T-helper 2 cell treated with Interferon-gamma antibody and Interleukin-4, amounts not matched to agents 5 μg/mL and 100 μg/mL, for 36 hours (primary cell): ENCODE results near the gene DNAJB6.
"Not testable (repeated sequence)": the region's sequence is repeated elsewhere in the genome, so short reads cannot be mapped to it uniquely, and the experiment has no call there.

ENCODE experiments used
- DNase-seq: peaks from one replicate; pipeline ENCODE4 v3.0.0; 2021; ENCODE audit warnings: low spot score
- H3K27ac Mint-ChIP-seq: one replicate; pipeline ENCODE4 v1.8.0; 2021; ENCODE audit warnings: mild to moderate bottlenecking, mixed read lengths
- H3K27me3 Mint-ChIP-seq: one replicate; pipeline ENCODE4 v1.8.0; 2021; ENCODE audit warnings: low read depth, mixed read lengths
- H3K36me3 Mint-ChIP-seq: one replicate; pipeline ENCODE4 v1.8.0; 2021; ENCODE audit warnings: low read depth, mixed read lengths
- H3K4me1 Mint-ChIP-seq: one replicate; pipeline ENCODE4 v1.8.0; 2021; ENCODE audit warnings: low read depth, mixed read lengths
- H3K4me3 Mint-ChIP-seq: one replicate; pipeline ENCODE4 v1.8.0; 2022; ENCODE audit warnings: mild to moderate bottlenecking, moderate library complexity, mixed read lengths
- H3K9me3 Mint-ChIP-seq: one replicate; pipeline ENCODE4 v1.8.0; 2021; ENCODE audit warnings: mixed read lengths

Gene DNAJB6

GRCh38 chr7:157306846-157307838, 29.7 kb upstream of the DNAJB6 start:
- H3K9me3 Mint-ChIP-seq = no peaks in the 10 kb centered on the region
- no peaks in the 10 kb centered on the region for H3K36me3 Mint-ChIP-seq
- no peaks in the 10 kb centered on the region for H3K27me3 Mint-ChIP-seq
- no peak overlapping the region for H3K4me3 Mint-ChIP-seq
- H3K4me1 Mint-ChIP-seq = peaks cover 35% of the 10 kb centered on the region
- H3K27ac Mint-ChIP-seq = no peak overlapping the region
- no peak for DNase-seq

- Mint-ChIP-seq H3K9me3 (no peaks in the 10 kb centered on the region), H3K27ac (no peak overlapping the region), H3K27me3 (no peaks in the 10 kb centered on the region), H3K4me3 (no peak overlapping the region), H3K4me1 (peaks cover 25% of the 10 kb centered on the region), H3K36me3 (no peaks in the 10 kb centered on the region)
- DNase-seq = no peak
Measured at GRCh38 chr7:157309988-157310668, 26.7 kb upstream of the DNAJB6 start.

GRCh38 chr7:157310676-157311185, 26.1 kb upstream of the DNAJB6 start:
- DNase-seq = no peak
- Mint-ChIP-seq H3K36me3 (no peaks in the 10 kb centered on the region), H3K9me3 (no peaks in the 10 kb centered on the region), H3K27me3 (no peaks in the 10 kb centered on the region), H3K27ac (no peak overlapping the region), H3K4me1 (peaks cover 25% of the 10 kb centered on the region), H3K4me3 (no peak overlapping the region)

GRCh38 chr7:157312941-157313340, 23.9 kb upstream of the DNAJB6 start:
- Mint-ChIP-seq H3K9me3 (no peaks in the 10 kb centered on the region), H3K27me3 (no peaks in the 10 kb centered on the region), H3K36me3 (no peaks in the 10 kb centered on the region), H3K27ac (no peak overlapping the region), H3K4me3 (no peak overlapping the region), H3K4me1 (peaks cover 11% of the 10 kb centered on the region)
- no peak for DNase-seq

GRCh38 chr7:157313645-157314044, 23.2 kb upstream of the DNAJB6 start:
- DNase-seq = no peak
- H3K27ac Mint-ChIP-seq = no peak overlapping the region
- no peaks in the 10 kb centered on the region for H3K9me3 Mint-ChIP-seq
- peaks cover 16% of the 10 kb centered on the region for H3K4me1 Mint-ChIP-seq
- no peaks in the 10 kb centered on the region for H3K36me3 Mint-ChIP-seq
- H3K4me3 Mint-ChIP-seq = no peak overlapping the region
- H3K27me3 Mint-ChIP-seq = no peaks in the 10 kb centered on the region

- Mint-ChIP-seq H3K27ac (peak overlapping the region; percentile 63), H3K4me1 (peaks cover 9% of the 10 kb centered on the region), H3K27me3 (no peaks in the 10 kb centered on the region), H3K4me3 (no peak overlapping the region), H3K9me3 (no peaks in the 10 kb centered on the region), H3K36me3 (no peaks in the 10 kb centered on the region)
- DNase-seq = peak; percentile 31
Measured at GRCh38 chr7:157318015-157318706, 18.6 kb upstream of the DNAJB6 start.

- H3K27me3 Mint-ChIP-seq = peaks cover 5% of the 10 kb centered on the region
- no peak for DNase-seq
- H3K27ac Mint-ChIP-seq = no peak overlapping the region
- H3K4me1 Mint-ChIP-seq = peaks cover 9% of the 10 kb centered on the region
- H3K4me3 Mint-ChIP-seq = no peak overlapping the region
- no peaks in the 10 kb centered on the region for H3K9me3 Mint-ChIP-seq
- H3K36me3 Mint-ChIP-seq = no peaks in the 10 kb centered on the region
Measured at GRCh38 chr7:157320608-157320980, 16.2 kb upstream of the DNAJB6 start.

- Mint-ChIP-seq H3K4me1 (peaks cover 6% of the 10 kb centered on the region), H3K27me3 (peaks cover 5% of the 10 kb centered on the region), H3K36me3 (no peaks in the 10 kb centered on the region), H3K27ac (no peak overlapping the region), H3K4me3 (no peak overlapping the region), H3K9me3 (no peaks in the 10 kb centered on the region)
- DNase-seq = no peak
Measured at GRCh38 chr7:157323401-157323800, 13.4 kb upstream of the DNAJB6 start.

GRCh38 chr7:157329447-157329846, 7.4 kb upstream of the DNAJB6 start:
- Mint-ChIP-seq H3K4me1 (no peaks in the 10 kb centered on the region), H3K36me3 (peaks cover 1% of the 10 kb centered on the region), H3K27me3 (peaks cover 31% of the 10 kb centered on the region), H3K4me3 (no peak overlapping the region), H3K27ac (no peak overlapping the region), H3K9me3 (no peaks in the 10 kb centered on the region)
- no peak for DNase-seq

GRCh38 chr7:157330567-157330966, 6.2 kb upstream of the DNAJB6 start:
- not testable (repeated sequence) for H3K9me3 Mint-ChIP-seq

GRCh38 chr7:157331049-157331448, 5.8 kb upstream of the DNAJB6 start:
- not testable (repeated sequence) for H3K4me1 Mint-ChIP-seq, H3K9me3 Mint-ChIP-seq, H3K36me3 Mint-ChIP-seq, H3K27ac Mint-ChIP-seq, H3K4me3 Mint-ChIP-seq, DNase-seq
- peaks cover 33% of the 10 kb centered on the region for H3K27me3 Mint-ChIP-seq

More at GRCh38 chr7:157330567-157330966, 6.2 kb upstream of the DNAJB6 start:
- not testable (repeated sequence) for H3K4me3 Mint-ChIP-seq, H3K4me1 Mint-ChIP-seq, DNase-seq, H3K27ac Mint-ChIP-seq, H3K36me3 Mint-ChIP-seq
- peaks cover 32% of the 10 kb centered on the region for H3K27me3 Mint-ChIP-seq

- no peak for DNase-seq
- H3K27ac Mint-ChIP-seq = peak overlapping the region; percentile 49
- H3K27me3 Mint-ChIP-seq = peaks cover 33% of the 10 kb centered on the region
- H3K4me1 Mint-ChIP-seq = peaks cover 19% of the 10 kb centered on the region
- peak overlapping the region; percentile 89 for H3K4me3 Mint-ChIP-seq
- no peaks in the 10 kb centered on the region for H3K9me3 Mint-ChIP-seq
- peaks cover 18% of the 10 kb centered on the region for H3K36me3 Mint-ChIP-seq
Measured at GRCh38 chr7:157335236-157335635, 1.6 kb upstream of the DNAJB6 start.

- H3K36me3 Mint-ChIP-seq = peaks cover 18% of the 10 kb centered on the region
- H3K4me3 Mint-ChIP-seq = peak overlapping the region; percentile 89
- H3K4me1 Mint-ChIP-seq = peaks cover 19% of the 10 kb centered on the region
- H3K27ac Mint-ChIP-seq = peak overlapping the region; percentile 98
- H3K27me3 Mint-ChIP-seq = peaks cover 33% of the 10 kb centered on the region
- no peaks in the 10 kb centered on the region for H3K9me3 Mint-ChIP-seq
- DNase-seq = no peak
Measured at GRCh38 chr7:157335991-157336382, 817 bp upstream of the DNAJB6 start.
